Measurements from ENCODE around the gene ABRACL.
"Not testable (repeated sequence)": the region's sequence is repeated elsewhere in the genome, so short reads cannot be mapped to it uniquely, and the experiment has no call there.

The ABRACL gene, protein sequence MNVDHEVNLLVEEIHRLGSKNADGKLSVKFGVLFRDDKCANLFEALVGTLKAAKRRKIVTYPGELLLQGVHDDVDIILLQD

DNA sequence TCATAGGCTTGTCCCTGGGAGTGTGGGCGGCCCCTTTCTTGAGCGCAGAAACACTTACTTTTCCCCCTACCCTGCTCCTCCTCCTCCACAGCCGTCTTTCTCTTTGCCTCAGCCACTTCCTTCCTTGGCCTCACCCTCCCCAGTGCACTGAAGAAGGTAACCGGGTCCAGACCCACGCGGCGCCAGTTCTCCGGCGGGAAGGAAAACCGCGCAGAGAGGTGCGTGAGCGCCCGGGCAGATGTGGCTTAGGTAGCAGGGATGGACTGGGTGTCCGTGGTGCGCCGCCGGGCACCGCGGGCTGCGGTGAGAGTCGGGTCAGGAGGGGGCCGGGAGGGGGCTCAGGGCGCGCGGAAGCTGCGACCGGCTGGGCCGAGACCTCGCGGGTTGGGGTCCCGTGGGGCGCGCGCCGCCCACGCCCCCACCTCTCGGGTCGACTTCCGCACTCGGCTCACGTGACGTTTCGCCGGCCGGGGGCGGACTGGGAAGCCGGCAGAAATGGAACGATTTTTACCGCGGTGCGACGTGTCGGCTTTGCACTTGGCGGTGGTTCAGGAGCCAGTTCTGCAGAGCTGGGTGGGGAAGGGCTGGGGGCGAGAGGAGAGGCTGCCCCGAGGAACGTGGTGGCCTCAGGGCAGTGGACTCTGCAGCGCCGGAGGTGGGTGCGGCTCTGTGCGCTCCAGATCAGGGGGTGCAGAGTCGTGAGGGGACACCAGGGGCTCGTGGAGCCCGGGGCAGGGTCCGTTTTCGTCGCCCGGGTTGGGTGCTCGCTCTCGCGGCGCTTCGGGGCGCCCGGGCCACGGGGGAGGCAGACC lies at the start of gene ABRACL:
Gene ABRACL (plus strand): TSS at position 88 of the 812 bp plus-strand sequence. CDS start 5,416 bp downstream, outside the sequence.
- peak; percentile 60 for DNase-seq

DNA sequence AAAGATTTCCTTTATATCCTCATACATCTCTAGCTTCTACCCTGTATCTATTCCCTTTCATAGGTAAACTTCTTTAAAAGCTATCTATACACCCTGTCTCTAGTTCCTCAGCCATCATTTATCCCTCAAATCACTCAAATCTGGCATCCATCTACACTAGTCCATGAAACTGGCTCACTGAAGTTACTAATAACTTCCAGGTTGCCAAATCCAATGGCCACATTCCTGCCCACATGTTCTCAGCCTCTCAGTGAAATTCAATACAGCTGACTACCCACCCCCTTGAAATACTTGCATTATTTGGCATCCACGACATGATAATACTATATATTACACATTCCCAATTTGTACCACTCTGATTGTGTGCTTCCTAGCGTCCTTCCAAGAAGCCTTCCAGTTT lies 49.2 kb upstream of the ABRACL start:
- no peak for DNase-seq

DNA sequence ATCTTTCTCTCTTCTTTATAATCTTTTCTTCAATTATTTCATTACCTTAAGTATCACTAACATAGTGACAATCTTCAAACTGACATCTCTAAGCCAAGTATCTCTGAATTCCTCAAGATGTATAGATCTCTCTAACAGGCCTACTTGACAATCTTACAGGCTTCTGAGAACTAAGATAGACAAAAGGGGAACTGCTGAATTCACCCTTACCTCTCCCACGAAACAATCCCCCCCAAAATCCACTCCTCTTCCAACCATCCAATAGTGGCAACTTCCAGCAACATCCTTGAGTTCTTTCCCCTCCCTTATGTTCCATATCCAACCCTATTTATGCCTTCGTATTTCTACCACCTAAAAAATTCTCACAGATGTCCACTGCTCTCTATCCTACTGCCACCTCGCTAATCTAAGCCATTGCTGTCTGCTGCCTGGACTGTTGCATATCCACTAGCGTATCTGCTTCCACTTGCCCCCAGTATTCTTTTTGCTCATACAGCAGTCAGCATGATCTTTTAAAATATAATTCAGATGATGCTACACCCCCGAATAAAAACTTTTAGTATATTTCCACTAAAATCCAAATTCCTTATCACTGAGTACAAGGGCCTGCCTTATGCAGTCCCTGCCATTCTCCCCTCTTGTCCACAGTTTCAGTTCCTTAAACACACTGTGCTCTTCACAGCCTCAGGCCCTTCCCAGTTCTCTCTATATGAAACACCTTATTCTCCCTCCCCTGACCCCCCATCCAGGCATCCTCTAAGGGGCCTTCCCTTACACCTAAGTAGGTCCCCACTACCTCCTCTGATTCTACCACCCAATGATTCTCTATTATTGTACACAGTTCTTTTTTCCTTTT lies 48.5 kb upstream of the ABRACL start:
- no peak for DNase-seq

DNA sequence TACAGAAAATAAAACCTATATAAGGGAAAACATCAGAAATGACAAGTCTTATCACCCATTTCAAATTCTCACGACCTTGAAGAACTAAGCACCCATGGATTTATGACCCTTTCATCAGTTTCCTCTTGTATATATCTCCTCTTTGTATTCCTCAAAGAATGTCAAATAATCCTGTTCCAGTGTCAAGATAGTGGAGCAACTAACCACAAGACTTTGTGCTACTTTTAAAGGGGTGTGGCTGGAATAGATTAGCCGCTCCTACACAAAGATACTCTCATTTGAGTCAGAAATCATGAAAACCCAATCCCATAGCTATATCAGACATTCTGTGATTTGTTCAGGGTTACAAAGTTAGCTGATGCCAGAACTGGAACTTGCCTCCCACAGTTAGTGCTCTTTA lies 47.1 kb upstream of the ABRACL start:
- DNase-seq: no peak

DNA sequence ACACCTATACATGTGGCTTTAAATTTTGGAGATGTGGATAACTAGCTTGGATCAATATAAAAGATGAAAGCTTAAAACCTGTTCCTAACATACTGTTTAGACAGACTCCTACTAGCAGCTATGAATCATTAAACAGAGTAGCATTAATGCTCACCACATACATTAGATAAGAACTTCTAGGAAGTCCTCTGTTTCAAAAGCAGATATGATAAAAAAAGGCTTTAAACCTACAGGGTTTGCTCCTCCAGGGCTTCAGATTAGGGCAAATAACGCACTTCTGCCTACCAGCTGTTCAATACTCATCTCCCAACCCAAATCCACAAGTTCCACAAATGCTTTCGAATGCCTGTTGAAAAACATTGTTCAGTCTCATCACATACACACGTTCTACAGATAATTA lies 42.0 kb upstream of the ABRACL start:
- DNase-seq: no peak

DNA sequence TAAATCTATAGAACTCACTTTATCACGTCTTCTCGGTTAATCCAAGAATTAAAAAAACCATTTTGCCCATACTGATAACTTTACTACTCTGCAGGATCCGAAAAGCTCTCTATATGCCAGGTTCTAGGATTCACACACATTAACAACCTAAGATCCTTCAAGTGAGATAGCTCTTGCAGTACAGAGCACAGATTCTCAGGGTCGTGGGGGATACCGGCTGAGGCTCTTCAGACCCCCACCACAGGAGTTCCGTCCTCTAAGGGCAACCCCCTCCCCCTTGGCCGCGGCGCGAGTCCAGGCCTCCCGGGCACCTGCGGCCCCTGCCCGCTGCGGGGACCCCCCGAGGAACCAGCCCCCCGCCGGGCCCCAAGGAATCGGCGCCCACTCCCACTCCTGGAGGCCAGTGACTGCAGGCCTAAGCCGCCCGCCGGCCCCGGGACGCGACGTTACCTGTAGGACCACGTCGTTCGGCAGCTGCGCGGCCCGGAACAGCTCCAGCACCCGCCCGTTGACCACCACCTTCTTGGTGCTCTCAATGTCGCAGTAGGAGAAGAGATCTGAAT lies 41.4 kb upstream of the ABRACL start:
- DNase-seq: no peak

DNA sequence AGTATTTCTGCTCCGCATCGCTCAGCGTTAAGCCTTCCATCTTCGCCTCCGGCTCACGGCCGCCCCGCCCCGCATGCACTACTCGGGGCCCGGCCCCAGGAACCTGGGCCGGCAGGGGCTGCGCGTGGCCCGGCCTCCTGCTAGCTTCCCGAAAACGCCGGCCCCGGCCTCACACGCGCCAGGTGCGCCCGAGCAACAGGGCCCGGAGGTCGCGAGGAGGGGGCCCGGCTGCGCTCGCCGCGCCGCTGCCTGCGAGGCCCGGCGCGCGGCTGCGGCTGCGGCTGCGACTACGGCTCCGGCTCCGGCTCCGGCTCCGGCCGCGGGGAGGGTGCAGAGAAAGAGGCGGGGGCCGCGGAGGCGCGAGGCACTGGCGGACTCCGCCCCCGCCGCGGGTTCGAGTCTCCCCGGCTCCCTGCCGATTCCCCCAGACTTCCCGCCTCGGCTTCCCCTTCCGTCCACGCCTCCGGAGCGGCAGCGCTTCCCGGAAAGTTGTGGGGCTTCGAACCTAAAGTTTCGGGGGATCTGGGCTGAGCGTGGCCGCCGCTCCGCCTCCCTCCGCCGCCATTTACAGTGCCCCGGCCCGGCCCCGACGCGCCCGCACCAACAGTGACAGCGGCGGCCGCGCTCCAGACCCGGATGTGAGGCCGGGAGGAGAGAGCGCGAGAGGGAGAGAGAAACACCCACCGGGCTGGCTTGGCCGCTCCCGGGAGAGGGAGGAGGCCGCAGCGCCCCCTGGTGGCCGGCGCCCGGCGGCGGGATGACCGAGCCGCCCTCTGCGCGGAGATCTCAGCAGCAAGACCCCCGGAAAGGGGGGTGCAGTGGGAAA lies 40.7 kb upstream of the ABRACL start, which contains the start of gene REPS1:
Gene REPS1 (minus strand): TSS at position 611 of the 826 bp plus-strand sequence. CDS start 571 bp downstream, at position 40.
- DNase-seq: peak; percentile 88

DNA sequence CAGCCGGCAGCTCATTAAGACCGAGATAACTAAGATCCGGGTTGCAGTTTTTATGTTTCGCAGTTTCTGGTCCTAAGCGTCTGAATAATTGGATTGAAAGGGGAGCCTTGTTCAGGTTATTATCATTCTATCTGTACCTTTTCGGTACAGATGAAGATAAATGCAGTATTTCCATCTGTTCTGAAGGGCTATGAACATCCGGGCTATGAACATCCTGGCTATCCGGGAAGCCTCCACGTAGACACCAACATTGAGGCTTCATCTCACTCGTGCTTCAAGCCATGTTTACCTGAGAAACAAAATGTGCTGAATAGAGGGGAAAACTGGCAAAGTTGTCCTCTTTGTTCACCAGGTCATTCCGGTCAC lies 40.1 kb upstream of the ABRACL start:
- DNase-seq: no peak

DNA sequence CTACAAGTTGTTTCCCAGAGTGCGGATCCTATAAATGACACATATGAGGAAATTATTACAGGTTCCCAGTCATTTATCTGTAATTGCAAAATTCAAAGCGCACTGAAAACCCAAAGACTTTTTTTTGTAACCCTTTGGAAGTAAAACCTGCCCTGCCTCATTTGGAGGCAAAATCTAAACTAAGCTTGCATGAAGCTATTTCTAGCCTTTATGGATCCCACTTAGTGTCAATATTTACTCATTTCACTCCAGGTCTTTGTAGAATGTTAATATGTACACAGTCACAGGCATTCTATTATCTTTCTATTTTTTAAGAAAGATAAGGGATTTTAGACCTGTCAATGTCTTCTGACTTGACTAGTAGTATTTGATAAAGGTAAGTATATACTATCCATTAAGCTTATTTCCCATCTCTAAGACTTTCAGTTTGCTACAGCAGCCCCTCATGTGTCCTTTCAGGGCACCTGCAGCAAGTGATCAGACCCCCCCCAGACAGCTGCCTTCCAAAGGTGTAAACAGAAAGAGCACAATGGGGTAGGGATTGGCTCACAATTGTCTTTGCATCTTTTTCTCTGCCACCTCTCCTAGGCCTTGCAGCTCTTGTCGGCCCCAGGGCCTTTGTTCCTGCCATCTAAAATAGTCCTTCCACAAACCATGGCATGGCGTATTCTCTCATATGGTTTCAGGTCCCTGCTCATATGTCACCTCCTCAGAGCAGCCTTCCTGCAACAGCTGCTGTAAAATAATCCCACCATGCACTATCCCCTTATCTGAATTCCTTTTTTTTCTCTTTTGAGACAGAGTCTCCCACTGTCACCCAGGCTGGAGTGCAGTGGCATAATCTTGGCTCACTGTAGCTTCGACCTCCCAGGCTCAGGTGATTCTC lies 39.2 kb upstream of the ABRACL start:
- no peak for DNase-seq

DNA sequence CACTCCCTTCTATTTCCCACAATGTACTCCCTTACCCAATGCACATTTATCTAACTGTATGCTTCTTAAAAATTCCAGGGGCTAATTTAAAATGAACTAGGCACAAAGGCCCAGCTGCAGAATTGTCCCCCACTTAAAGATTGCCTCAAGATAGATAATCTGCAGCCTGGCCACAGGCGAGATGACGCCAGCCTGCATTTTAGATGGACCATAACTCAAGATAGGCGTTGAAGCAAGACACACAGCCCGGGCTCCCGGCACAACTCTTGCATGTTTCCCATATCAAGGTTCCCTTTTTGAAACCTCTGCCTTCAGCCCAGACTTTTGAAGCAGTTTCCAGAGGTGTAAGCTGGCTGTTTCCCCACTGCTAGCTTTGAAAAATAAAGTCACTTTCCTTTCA lies 37.3 kb upstream of the ABRACL start:
- DNase-seq: no peak

DNA sequence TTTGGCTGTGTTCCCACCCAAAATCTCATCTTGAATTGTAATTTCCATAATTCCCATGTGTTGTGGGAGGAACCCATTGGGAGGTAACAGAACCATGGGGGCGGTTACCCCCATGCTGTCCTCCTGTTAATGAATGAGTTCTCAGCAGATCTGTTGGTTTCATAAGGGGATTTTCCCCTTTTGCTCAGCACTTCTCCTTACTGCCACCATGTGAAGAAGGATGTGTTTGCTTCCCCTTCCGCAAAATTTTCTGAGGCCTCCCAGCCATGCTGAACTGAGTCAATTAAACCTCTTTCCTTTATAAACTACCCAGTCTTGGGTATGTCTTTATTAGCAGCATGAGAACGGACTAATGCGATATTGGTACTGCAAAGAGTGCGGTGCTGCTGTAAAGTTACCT lies 35.6 kb upstream of the ABRACL start:
- DNase-seq: not testable (repeated sequence)

DNA sequence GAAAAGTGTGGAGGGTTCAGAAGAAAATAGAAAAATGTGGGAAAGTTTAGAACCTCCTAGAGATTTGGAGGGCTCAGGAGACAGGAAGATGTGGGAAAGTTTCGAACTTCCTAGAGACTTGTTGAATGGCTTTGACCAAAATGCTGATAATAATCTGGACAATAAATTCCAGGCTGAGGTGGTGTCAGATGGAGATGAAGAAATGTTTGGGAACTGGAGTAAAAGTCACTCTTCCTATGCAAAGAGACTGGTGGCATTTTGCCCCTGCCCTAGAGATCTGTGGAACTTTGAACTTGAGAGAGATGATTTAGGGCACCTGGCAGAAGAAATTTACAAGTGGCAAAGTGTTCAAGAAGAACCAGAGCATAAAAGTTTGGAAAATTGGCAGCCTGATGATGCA lies 35.1 kb upstream of the ABRACL start:
- not testable (repeated sequence) for DNase-seq

DNA sequence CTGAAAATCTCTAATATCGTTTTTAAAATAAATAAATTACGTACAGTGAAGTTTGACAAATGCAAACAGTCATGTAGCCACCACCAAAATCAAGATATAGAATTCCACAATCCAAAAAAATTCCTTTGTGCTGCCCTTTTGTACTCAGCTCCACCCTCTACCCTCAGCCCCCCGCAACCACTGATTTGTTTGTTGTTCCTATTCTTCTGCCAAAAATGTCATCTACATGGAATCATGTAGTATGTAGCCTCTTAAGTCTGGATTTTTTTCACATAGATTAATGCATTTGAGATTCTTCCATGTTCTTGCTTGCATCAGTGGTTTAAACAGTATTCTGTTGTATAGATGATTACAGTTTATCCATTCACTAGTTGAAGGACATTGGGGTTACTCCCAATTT lies 32.0 kb upstream of the ABRACL start:
- DNase-seq: no peak

DNA sequence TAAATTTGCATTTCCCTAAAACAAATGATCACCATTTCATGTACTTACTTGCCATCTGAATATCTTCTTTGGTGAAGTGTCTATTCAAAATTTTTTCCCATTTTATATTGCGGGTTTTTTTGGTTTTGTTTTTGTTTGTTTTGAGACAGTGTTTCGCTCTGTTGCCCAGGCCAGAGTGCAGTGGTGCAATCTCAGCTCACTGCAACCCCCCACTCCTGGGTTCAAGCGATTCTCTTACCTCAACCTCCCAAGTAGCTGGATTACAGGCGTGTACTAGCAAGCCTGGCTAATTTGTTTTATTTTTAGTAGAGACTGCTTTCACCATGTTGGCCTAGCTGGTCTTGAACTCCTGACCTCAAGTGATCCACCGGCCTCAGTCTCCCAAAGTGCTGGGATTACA lies 31.4 kb upstream of the ABRACL start:
- DNase-seq: no peak

DNA sequence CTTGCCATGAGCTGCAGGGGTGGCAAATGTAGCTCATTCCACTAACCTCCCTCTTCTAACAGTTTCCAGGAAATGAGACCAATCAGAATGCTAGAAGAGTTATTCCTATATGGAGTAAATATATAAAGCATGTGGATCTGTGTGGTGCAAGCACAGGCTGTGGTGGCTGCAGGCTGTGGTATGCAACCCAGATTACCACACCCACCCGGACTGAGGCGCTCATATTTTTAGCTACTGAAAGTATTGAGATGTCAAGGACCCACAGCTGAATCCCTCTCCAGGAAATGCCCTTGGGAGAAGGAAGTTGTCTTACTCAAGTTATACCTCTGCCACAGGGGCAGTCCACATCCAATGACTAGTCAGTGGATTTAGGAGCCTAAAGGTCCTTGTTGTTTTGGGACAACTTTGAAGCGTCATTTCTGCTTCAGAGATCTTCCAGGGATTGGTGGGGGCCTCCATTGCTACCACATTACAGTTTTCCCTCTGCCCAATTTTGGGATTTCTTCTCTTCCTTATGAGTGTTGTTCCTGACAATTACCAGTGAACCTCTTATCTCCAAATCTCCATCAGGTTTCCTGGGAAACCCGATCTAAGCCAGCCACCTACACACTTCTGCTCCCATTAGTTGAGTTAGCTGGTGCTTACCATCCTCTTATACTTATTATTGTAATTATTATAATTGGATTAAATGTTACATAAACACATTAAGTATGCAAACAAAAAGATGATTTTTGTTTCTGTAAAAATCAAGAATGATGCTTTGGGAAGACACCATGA lies 28.4 kb upstream of the ABRACL start:
- DNase-seq: no peak

DNA sequence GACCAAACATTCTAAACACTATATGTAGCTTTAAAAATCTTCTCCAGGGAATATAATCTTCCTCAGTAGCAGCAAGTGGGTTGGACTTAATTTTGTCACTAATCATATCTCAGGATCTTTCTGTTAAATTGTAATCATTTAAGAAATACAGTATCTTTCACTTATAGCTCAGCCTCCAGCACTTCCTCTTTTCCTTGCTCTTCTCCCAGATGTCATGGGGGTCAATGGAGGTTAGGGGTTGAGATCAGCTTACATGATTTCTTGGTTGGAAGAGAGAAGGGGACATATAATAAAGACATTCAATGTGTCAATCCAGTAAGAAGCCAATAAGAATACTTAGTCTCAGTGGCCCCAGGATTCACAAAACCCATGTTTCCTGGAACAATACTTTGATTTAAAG lies 24.8 kb upstream of the ABRACL start:
- no peak for DNase-seq

DNA sequence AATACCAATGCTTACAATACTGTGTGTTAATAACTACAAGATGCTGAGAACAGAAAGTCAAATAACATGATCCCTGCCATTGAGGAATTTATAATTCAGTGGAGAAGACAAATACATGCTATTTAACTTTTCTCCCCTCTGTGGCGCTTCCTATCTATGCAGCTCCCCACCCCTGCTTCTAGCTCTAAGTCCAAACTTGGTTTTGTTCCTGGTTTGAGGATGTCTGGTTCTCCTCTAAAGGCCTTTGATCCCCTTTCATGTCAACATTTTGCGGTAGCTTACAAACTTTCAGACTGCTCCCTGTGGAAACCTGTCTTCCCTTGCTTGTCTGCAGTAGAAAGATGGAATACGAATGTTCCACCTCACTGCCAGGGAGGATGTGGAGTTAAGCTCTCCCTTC lies 22.1 kb upstream of the ABRACL start:
- no peak for DNase-seq

DNA sequence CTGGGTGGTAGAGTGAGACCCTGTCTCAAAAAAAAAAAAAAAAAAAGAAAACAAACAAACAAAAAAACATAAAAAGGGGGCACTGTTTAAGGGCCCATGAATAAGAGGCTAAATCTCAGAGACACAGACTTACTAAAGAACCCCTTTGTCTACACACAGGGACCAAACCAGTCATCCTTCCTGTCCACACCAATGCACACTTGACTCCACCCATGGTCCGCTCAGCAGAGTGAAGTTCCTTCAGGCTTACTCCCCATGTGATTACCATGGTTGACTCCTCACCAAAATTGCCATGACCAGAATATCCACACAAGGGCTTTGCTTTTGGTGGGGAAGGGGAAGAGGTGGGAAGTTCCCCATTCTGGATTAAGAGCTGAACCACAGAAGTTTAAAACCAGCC lies 21.1 kb upstream of the ABRACL start:
- DNase-seq: no peak

DNA sequence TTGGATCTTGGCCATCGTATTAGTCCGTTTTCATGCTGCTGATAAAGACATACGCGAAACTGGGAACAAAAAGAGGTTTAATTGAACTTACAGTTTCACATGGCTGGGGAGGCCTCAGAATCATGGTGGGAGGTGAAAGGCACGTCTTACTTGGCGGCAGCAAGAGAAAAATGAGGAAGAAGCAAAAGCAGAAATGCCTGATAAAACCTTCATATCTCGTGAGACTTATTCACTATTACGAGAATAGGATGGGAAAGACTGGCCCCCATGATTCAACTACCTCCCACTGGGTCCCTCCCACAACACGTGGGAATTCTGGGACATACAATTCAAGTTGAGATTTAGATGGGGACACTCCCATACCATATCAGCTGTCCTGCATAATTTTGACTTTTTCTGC lies 20.4 kb upstream of the ABRACL start:
- DNase-seq: no peak

DNA sequence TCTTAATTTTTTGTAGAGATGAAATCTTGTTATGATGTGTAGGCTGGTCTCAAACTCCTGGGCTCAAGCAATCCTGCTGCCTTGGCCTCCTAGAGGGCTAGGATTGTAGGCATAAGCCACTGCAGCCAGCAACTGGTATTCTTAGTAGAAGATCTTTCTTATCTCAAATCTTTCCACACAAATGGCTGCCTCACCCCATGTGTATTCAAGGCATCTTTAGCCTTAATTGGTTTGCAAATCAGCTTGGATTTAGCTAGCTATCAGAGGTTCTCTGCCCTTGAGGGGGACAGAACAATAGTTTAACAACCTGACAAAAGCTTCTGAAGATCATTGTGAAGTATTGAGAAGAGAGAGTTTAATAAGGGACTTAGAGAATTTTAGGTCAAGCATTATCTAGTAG lies 17.9 kb upstream of the ABRACL start:
- DNase-seq: no peak

DNA sequence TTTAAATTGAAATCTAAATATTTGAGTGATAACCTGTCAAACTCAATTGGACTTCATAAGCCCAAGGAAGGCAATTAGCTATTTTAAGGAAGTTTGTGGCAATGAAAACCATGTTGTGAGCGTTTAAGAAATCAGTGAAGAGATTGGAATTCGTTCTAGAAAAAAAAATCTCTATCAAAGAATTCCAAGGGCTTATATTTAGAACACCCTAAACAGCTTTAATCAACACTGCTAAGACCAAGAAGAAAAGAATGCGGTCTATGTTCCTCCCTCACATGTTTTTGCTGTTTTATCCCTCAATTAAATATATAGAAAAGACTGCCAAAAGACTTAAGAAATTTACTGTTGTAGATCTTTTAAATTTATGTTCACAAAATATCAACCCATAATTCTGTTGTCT lies 16.6 kb upstream of the ABRACL start:
- no peak for DNase-seq

All from CD4-positive, alpha-beta T cell treated with Interferon gamma for 1 hour (primary cell).